Amniotic epithelial cell (primary cell): ENCODE measurements around the gene HOOK1.
"Not testable (repeated sequence)": the region's sequence is repeated elsewhere in the genome, so short reads cannot be mapped to it uniquely, and the experiment has no call there.

Experiments
- DNase-seq: peaks from one replicate; pipeline ENCODE4 v3.0.0-alpha.2; 2010; ENCODE audit warnings: low read depth

The HOOK1 gene

DNA sequence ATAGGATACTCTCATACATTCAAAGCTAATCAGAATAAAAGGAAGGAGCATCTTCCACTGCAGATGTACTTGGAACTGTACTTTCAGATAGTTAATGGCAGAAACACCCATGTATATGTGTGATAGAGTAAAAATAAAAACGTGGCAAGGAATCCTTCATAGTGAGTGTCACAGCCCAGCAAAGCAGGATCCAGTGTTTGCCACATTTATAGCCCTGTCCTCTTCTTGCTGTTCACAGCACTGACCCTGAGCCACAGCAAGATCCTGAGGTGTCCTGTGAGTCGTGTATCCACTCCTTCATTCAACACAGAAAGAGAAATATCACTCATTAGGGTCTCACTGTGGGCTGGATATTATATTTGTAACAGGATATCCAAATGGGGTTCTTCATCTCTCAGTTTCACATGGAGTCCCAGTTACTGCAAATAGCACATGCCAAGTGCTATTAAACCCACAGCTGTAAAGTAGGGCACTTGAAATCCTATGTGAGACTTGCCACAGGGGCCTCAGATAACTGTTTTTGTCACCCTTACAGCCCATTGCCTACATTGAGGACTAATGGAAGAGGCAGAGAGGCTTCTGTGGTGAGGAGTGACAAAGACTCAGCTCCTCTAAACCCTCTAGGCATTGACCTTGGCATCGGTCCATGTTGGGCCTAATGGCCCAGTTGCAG, 70.5 kb downstream of the HOOK1 start:
- no peak for DNase-seq

GRCh38 chr1:59892841-59893811, 78.4 kb downstream of the HOOK1 start:
- no peak for DNase-seq

DNA sequence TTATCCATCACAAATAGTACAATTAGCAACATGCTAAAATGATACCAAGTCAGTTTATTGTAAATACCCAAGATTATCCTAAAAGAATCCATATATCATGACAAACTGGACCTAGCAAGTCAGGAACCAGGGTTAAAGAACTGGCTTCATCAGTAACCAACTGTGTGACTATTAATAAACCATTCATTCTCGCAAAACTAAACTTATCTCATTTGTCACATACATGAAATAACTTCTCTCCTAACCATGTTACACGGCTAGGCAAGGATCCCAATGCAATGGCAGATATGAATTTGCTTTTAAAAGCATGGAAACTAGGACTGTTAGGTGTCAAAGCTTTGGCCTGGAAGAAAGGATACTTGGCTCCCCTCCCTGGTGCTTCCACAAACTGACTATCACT, 82.4 kb downstream of the HOOK1 start:
- no peak for DNase-seq

- DNase-seq, result peak; percentile 52
Measured at GRCh38 chr1:59898927-59899326, 84.2 kb downstream of the HOOK1 start.

- DNase-seq, result no peak
Measured at GRCh38 chr1:59900640-59901039, 85.9 kb downstream of the HOOK1 start.

DNA sequence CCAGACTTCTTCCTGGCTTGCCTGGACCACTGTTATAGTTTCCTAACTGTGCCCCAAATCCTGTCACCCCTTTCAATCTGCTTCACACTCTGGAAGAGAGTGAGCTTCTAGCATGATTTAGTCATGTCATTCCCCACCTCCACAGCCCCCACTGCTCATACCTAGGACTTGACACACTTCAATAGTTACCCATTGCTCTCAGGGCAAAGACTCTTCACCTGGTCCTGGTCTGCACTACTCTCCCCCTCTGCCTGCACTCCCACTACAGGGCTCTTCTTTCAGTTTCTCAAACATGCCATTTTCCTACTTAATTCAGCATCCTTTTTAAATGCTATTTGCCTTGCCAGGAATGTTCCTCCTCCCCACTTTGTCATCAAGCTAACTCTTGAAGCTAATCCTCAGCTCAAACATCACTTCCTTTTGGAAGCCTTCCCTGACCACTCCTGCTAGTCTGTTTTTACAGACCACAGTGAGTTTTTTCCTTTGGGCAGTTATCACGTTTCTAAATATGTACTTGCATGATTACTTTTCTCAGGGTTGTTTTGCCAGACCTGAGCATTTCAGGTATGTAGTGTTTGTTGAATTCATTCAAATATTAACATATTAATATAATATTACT, 87.1 kb downstream of the HOOK1 start:
- peak; percentile 28 for DNase-seq

DNA sequence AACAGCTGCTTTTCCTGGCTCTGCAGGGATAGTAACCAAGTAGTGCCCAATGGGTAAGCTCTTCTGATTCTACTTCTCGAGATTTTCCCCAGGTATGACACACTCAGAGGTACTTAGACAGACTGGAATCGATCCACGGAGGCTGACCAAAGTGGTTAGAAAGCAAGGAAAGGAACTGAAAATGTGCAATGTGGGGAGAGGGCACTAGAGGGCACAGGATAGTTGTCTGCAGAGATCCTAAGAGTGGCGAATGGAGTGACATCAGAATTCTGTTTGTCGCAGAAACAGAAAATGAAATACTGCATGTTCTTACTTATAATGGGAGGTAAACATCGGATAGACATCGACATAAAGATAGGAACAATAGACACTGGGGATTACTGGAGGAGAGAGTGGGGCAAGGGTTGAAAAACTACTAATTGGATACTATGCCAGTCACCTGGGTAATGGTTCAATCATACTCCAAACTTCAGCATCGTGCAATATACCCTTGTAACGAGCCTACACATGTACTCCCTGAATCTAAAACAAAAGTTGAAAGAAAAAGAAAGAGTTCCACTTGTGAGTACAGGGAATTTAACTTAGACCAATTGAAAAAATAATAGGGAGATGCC, 88.5 kb downstream of the HOOK1 start:
- DNase-seq, result no peak

DNA sequence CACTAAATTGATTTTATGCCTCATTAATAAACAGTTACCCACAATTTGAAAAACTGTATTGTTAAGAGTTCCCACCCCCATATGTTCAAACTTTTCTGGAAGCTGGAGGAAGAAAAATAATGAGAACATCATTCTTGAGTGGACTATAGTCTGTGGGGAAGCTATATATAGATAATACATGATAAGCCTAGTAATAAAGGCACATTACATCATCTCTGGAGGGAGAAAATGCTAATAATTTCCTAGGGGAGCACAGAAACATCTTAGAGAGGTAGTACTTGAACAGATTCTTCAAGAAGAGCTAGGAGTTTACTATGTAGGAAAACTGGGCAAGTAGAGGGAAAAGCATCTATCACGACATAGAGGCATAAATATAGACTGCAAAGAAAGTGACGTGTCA, 92.2 kb downstream of the HOOK1 start:
- no peak for DNase-seq

GRCh38 chr1:59908084-59908483, 93.3 kb downstream of the HOOK1 start:
- no peak for DNase-seq

GRCh38 chr1:59908682-59909081, 93.9 kb downstream of the HOOK1 start:
- DNase-seq, result no peak

DNA sequence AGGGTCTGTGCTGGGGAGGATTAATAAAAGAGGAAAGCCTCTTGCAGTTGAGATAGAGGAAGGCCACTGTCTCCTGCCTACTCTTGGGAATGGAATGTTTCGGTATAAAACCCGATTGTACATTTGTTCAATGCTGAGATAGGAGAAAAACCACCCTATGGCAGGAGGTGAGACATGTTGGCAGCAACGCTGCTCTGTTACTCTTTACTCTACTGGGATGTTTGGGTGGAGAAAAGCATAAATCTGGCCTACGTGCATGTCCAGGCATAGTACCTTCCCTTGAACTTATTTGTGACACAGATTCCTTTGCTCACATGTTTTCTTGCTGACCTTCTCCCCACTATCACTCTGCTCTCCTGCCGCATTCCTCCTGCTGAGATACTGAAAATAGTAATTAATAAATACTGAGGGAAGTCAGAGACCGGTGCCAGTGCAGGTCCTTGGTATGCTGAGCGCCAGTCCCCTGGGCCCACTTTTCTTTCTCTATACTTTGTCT, 100.1 kb downstream of the HOOK1 start:
- not testable (repeated sequence) for DNase-seq

- DNase-seq, result no peak
Measured at GRCh38 chr1:59915516-59915915, 100.8 kb downstream of the HOOK1 start.

DNA sequence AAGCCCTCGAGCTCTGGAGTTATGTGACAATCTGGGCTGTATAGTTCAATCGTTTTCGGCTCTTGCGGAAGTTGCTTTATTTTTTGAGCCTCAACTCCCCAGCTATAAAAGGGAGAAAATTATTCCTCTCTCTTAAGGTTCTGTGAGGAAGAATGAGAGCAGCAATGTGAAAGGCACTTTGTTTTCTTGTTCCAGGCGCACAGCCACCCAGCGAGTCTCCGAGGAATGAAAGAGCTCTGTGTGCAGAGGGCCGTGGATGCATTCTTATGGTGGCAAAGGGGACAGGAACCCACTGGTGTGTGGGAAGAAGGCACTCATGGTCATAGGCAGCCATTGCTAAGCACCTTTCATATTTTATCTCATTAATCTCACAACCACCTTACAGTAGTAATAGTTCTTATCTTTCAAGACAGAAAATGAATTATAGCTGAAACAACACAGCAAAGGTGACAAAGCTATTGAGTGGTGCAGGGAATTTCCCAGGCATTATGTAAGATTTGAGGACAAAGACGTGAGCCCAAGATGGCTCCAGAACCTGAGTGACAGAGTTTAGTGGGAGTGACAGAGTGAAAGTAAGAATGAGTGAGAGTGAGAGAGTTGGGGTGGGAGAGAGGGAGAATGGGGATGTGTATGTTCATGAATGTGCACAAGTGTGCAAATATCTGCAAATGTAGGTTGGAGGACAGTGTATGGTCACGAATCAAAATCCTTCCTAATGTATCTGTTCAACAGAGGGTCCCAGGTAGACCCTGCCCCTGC, 102.5 kb downstream of the HOOK1 start:
- DNase-seq, result no peak

- no peak for DNase-seq
Measured at GRCh38 chr1:59917785-59918180, 103.0 kb downstream of the HOOK1 start.

DNA sequence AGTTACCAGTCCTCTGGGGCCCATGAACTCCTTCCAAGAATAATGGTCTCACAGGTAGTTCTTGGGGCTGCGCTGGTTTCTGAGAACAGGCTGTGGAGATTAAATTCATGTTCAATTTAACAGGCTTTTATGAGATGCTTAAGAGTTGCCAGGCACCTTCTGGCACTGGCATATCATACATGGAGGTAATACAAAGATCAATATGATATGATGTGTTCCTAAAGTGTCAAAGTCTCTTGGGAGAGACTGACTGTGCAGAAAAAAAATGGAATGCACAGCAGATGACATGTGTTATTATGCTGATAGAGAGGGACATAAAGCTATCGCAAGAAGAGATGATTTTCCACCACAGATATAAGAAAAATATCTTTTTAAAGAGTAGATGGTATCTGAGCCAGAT, 105.0 kb downstream of the HOOK1 start:
- DNase-seq, result no peak

DNA sequence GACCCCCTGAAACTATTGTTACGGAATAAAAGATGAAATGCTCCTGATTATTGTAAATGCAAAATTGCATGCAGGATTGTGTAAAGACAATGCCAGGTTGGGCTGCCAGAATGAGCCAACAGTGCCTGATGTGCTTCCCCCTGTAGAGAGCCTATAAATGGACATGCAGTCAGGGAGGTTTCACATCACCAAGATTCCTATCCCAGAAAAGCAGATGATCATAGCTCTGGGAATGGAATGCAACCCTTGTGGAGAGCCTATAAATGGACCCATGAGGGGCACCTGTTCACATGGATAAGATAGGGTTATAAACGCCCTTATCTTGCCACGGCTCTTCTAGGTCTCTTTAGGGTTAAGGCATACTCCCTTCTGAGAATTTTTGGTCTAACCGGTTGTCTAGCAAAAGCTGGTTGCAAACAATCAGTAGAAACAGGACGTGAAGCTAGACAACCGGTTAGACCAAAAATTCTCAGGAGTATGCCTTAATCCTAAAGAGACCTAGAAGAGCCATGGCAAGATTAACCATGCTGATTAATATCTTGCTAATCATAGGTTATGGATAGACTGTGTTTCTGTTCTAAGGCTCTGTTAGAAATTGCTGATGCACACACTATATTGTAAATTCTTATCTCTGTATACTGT, 106.6 kb downstream of the HOOK1 start:
- DNase-seq, result not testable (repeated sequence)

DNA sequence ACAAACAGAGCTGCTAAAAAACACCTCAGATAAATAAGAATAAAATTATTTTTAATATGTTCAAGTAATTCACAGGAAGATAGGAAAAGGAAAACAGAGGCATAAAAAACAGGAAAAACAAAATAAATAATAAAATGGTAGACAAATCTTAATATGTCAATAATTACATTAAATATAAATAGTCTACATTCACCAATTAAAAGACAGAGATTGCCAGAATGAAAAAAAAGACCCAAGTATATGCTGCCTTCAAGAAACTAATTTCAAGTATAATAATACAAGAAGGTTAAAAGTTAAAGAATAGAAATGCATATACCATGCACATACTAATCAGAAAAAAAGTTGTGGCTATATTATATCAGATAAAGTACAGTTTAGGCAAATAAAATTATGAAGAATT, 109.9 kb downstream of the HOOK1 start:
- DNase-seq, result no peak
